Rectal smooth muscle tissue (tissue), 1 donor: ENCODE results near the gene ZMYND12.

Experiments used
- H3K27ac ChIP-seq: one replicate; pipeline ENCODE4 v1.7.0; 2013; ENCODE audit warnings: low read depth, low read length, inconsistent platforms
- H3K27me3 ChIP-seq: one replicate; pipeline ENCODE4 v1.7.0; 2013; ENCODE audit warnings: low read length; ENCODE audit not compliant: control insufficient read depth, insufficient read depth
- H3K36me3 ChIP-seq: one replicate; pipeline ENCODE4 v1.7.0; 2013; ENCODE audit warnings: low read length; ENCODE audit not compliant: control insufficient read depth, insufficient read depth
- H3K4me1 ChIP-seq: one replicate; pipeline ENCODE4 v1.7.0; 2013; ENCODE audit warnings: low read length; ENCODE audit not compliant: control insufficient read depth, insufficient read depth
- H3K4me3 ChIP-seq: one replicate; pipeline ENCODE4 v1.7.0; 2013; ENCODE audit warnings: low read length
- H3K9ac ChIP-seq: one replicate; pipeline ENCODE4 v1.7.0; 2013; ENCODE audit warnings: low read length

Gene ZMYND12

GRCh38 chr1:42414551-42415496 is 41.0 kb downstream of the ZMYND12 start:
- Histone ChIP-seq H3K4me3 (no peak overlapping the region), H3K27ac (no peak overlapping the region), H3K27me3 (no peaks in the 10 kb centered on the region), H3K36me3 (no peaks in the 10 kb centered on the region), H3K4me1 (peaks cover 7% of the 10 kb centered on the region), H3K9ac (no peak overlapping the region)

DNA sequence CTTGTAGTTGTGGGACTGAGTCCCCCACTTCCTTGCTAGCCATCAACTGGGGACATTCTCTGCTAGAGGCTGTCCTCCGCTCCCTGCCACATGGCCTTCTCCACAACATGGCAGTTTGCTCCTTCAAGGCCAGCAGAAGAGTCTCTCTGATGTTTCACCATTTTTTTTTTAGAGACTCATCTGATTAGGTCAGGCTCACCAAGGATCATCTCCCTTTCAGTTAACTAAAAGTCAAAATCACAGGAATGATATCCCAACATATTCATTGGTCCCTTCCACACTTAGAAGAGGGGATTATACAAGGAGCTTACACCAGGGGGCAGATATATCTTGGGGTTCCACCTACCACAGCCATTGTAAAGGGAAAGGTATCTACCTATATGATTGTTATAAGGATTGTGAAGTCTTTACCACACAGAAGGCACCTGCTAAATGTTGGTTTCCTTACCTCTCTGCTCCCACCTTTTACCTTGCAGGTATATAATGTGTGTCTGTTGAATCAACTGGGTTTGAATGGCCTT is 51.9 kb downstream of the ZMYND12 start:
- H3K27me3 ChIP-seq = no peaks in the 10 kb centered on the region
- no peaks in the 10 kb centered on the region for H3K4me1 ChIP-seq
- no peaks in the 10 kb centered on the region for H3K36me3 ChIP-seq
- no peak overlapping the region for H3K9ac ChIP-seq
- H3K4me3 ChIP-seq = no peak overlapping the region
- no peak overlapping the region for H3K27ac ChIP-seq

DNA sequence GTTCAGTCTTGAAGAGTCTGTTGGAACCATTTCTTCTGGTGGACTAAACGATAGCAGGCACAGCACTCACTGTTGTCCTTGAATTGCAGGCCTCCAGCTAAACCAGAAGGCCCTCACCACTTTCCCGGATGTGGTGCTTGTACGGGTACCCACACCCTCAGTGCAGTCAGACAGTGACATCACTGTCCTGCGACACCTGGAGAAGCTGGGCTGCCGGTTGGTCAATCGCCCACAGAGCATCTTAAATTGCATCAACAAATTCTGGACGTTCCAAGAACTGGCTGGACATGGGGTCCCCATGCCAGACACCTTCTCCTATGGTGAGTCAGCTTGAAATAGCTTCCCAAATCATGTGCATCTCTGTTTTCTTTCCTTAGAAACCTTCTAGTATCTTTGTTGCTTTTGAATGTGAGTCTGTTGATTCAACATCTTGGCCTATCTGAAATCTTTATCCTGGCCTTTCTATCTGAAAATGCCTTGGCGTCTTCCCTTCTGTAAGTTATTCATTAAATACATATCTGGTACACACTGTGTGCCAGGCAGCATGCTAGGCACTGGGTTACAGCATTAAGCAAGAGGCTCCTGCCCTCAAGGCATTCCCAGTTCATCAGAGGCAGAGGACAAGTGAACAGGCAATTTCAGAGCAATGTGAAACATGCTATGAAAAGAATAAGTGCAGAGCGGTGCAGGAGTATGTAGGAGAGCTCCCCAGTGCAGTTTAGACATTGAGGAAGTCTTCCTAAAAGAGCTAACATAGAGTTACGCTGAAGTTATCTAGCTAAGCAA is 56.3 kb downstream of the ZMYND12 start:
- Histone ChIP-seq H3K4me1 (no peaks in the 10 kb centered on the region), H3K36me3 (no peaks in the 10 kb centered on the region), H3K27me3 (no peaks in the 10 kb centered on the region), H3K4me3 (no peak overlapping the region), H3K27ac (no peak overlapping the region), H3K9ac (no peak overlapping the region)

DNA sequence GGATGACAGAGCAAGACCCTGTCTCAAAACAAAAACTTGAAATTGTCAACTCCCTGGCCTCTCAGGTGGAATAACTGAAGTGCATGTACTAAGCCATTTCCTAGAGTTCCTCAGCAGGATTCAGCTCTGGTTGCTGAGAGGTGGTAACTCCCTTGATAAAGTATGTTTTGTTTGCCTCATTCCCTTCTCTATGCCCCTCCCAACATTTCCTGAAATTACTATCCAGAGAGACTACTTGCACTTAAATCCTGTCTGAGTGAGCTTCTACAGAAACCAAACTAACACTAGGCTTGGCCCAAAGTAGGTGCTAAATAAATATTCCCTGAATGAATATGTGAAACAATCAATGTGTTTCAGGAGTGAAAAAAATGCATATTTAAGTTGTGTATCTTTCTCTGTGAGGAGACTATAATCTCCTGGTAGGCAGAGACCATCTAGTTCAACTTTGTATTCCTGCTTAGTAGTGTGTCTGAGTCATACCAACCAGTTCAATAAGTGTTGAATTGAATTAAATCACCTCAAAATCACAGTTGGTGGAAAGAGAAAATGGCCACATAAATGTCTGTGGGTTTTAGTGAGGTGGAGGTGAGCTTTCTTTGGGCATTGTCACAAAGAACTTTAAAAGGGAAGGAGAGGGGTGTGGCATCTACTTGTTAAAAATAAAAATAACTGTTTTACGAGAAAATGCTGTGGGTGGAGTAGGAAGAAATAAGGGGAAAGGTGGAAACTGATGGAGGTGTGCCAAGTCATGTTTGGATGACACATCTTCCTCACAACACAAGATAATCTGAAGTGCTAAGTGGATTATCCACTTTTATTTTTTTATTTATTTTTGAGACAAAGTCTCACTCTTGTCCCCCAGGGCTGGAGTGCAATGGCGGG is 62.6 kb downstream of the ZMYND12 start:
- H3K36me3 ChIP-seq = no peaks in the 10 kb centered on the region
- no peak overlapping the region for H3K9ac ChIP-seq
- no peak overlapping the region for H3K27ac ChIP-seq
- H3K4me1 ChIP-seq = no peaks in the 10 kb centered on the region
- no peaks in the 10 kb centered on the region for H3K27me3 ChIP-seq
- no peak overlapping the region for H3K4me3 ChIP-seq

GRCh38 chr1:42392255-42392654 is 63.6 kb downstream of the ZMYND12 start:
- H3K4me3 ChIP-seq = no peak overlapping the region
- H3K27me3 ChIP-seq = no peaks in the 10 kb centered on the region
- no peaks in the 10 kb centered on the region for H3K4me1 ChIP-seq
- no peak overlapping the region for H3K27ac ChIP-seq
- H3K36me3 ChIP-seq = no peaks in the 10 kb centered on the region
- H3K9ac ChIP-seq = no peak overlapping the region

DNA sequence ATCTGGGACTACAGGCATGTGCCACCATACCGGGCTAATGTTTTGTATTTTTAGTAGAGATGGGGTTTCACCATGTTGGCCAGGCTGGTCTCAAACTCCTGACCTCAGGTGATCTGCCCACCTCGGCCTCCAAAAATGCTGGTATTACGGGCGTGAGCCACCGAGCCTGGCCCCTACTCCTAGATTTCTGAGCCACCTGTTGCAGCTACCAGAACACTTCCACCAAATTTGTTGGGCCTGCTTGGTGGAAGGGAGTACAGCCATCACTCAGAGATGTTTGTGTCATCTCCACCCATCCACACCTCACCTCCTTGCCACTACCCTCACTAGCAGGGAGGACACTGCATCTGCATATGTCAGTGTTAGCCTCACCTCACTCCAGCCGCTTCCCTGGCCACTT is 69.8 kb downstream of the ZMYND12 start:
- Histone ChIP-seq H3K36me3 (no peaks in the 10 kb centered on the region), H3K9ac (no peak overlapping the region), H3K4me3 (no peak overlapping the region), H3K27me3 (no peaks in the 10 kb centered on the region), H3K27ac (no peak overlapping the region), H3K4me1 (no peaks in the 10 kb centered on the region)

DNA sequence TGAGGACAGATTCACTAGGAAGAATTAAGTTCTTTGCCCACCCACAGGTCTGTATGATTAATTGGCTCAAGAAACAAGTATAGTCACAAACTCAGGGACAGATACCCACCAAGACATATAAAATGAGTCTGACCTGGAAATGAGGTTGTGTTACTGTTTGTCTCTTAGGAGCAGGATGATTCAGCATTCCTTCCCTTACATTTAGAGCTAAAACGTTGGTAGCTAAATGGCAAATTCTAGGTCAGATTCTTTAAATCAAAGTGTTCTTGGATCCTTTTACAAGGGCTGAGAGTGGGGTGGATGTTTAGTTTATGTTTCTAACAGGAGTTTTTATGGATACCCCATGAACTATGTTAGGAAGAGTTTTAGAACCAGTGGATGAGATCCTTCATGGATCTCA is 70.5 kb downstream of the ZMYND12 start:
- Histone ChIP-seq H3K4me3 (no peak overlapping the region), H3K27me3 (no peaks in the 10 kb centered on the region), H3K36me3 (no peaks in the 10 kb centered on the region), H3K27ac (no peak overlapping the region), H3K4me1 (no peaks in the 10 kb centered on the region), H3K9ac (no peak overlapping the region)

GRCh38 chr1:42381280-42381673 is 74.5 kb downstream of the ZMYND12 start:
- H3K4me1 ChIP-seq = no peaks in the 10 kb centered on the region
- no peaks in the 10 kb centered on the region for H3K36me3 ChIP-seq
- no peaks in the 10 kb centered on the region for H3K27me3 ChIP-seq
- peak overlapping the region; percentile 69 for H3K4me3 ChIP-seq
- H3K27ac ChIP-seq = no peak overlapping the region
- no peak overlapping the region for H3K9ac ChIP-seq

DNA sequence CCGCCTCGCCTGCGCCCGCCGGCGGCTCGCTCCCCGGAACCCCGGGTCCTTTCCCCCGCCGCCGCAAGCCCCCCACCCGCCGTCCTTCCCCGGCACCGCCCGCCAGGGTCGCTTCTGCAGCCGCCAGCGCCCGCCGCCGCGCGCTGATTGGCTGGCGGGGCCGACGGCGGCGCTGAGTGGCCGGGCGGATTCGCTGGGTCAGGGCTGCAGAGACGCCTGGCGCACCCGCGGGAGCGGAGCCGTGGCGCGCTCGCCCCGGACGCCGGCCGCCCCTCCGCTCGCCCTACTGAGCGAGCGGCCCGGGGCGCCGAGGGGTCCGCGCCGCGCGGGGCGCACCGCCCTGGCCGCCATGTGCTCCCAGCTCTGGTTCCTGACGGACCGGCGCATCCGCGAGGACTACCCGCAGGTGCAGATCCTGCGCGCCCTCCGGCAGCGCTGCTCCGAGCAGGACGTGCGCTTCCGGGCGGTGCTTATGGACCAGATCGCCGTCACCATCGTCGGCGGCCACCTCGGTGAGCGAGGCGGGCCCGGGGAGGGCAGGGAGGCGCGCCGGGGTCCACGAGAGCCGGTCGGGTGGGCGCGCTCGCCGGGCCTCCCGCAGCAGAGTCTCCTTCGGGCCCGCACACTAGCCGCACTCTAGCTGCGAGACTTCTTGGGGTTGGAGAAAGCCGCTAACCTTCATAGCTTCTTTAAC is 75.1 kb downstream of the ZMYND12 start, which contains the start of gene RIMKLA:
RIMKLA (plus strand) TSS at position 207 of the 694 bp plus-strand sequence; CDS start at position 350, 143 bp downstream.
- Histone ChIP-seq H3K9ac (no peak within 1 kb of the TSS), H3K4me1 (no peaks in the 10 kb centered on the region), H3K4me3 (peak within 1 kb of the TSS; percentile 69), H3K27ac (no peak within 1 kb of the TSS), H3K36me3 (no peaks in the 10 kb centered on the region), H3K27me3 (no peaks in the 10 kb centered on the region)
